OCI-LY7 (cell line): ENCODE measurements around the gene ABCB8.

Source experiments
- CTCF ChIP-seq: fragments of 200-600 bp; sonication (generic); conservative IDR thresholded peaks from 2 replicates; pipeline ENCODE4 v1.5.1; 2014; ENCODE audit warnings: mild to moderate bottlenecking, antibody characterized with exemption, low read length, moderate library complexity, mixed read lengths
- EZH2phosphoT487 ChIP-seq: fragments of 200-600 bp; sonication (generic); IDR thresholded peaks from 2 replicates; pipeline ENCODE4 v1.6.1; 2018; ENCODE audit warnings: low read depth, borderline replicate concordance, mild to moderate bottlenecking, mixed run types, antibody characterized with exemption, low read length, moderate library complexity, mixed read lengths

GRCh38 chr7:150983893-150984368 is 44.3 kb upstream of the ABCB8 start:
- TF ChIP-seq CTCF (no peak), EZH2phosphoT487 (no peak)
